Naive thymus-derived CD4-positive, alpha-beta T cell (primary cell): ENCODE measurements around the gene ASPSCR1. TPM values are rescaled to one million over a fixed set of nuclear protein-coding genes. Genes with fewer than 3 reads are reported as not detected.

Source experiments
- ATAC-seq: fragments of 150-1000 bp; cut with Tn5 transposase; 2 replicates; pipeline ENCODE4 v1.10.0; 2021; ENCODE audit warnings: mild to moderate bottlenecking, moderate library complexity
- CTCF ChIA-PET: fragments of 350-600 bp; sonication (Branson Sonifier 250); formaldehyde crosslinking; loops from one replicate; lab custom pipeline; 2021; ENCODE audit warnings: antibody characterized with exemption; lab: Charles Lee
- POLR2A ChIA-PET: fragments of 350-600 bp; sonication (Branson Sonifier 250); formaldehyde crosslinking; loops from one replicate; lab custom pipeline; 2021; ENCODE audit warnings: antibody characterized with exemption, inconsistent platforms; lab: Charles Lee
- DNase-seq, 9 donors: peaks; one replicate each; pipeline versions ENCODE4 v3.0.0 to v3.0.0-alpha.2; 2020 to 2022; ENCODE audit warnings: mixed read lengths in 1 of 9
- H3K27ac ChIP-seq: one replicate; pipeline ENCODE4 v1.7.0; 2013; ENCODE audit warnings: mild to moderate bottlenecking, low read depth, low read length, moderate library complexity
- H3K27me3 ChIP-seq, 2 donors: one replicate each; pipeline ENCODE4 v1.7.0; 2013; ENCODE audit warnings: low read length in 2 of 2, mild to moderate bottlenecking in 2 of 2, moderate library complexity in 2 of 2; ENCODE audit not compliant: control insufficient read depth in 2 of 2, insufficient read depth in 2 of 2
- H3K36me3 ChIP-seq, 3 experiments: 1 replicate in 2 of 3; 2 replicates in 1 of 3; pipeline ENCODE4 v1.7.0; 2013; ENCODE audit warnings: low read length in 3 of 3, mild to moderate bottlenecking in 3 of 3, moderate library complexity in 1 of 3; ENCODE audit not compliant: insufficient read depth in 3 of 3, control insufficient read depth in 2 of 3
- H3K4me1 ChIP-seq, 2 donors: one replicate each; pipeline ENCODE4 v1.7.0; 2013; ENCODE audit warnings: low read length in 2 of 2, mild to moderate bottlenecking in 2 of 2, moderate library complexity in 1 of 2; ENCODE audit not compliant: control insufficient read depth in 2 of 2, insufficient read depth in 2 of 2
- H3K4me3 ChIP-seq: 2 replicates; pipeline ENCODE4 v1.7.0; 2013; ENCODE audit warnings: mild to moderate bottlenecking, low read length
- H3K9me3 ChIP-seq, 3 experiments: 1 replicate in 2 of 3; 2 replicates in 1 of 3; pipeline ENCODE4 v1.7.0; 2013; ENCODE audit warnings: low read length in 3 of 3; ENCODE audit not compliant: control insufficient read depth in 2 of 3
- H3K27ac Mint-ChIP-seq, 9 donors: one replicate each; pipeline ENCODE4 v1.8.0; 2020 to 2022; ENCODE audit warnings: mixed read lengths in 9 of 9, mild to moderate bottlenecking in 8 of 9, moderate library complexity in 5 of 9, inconsistent platforms in 2 of 9
- H3K27me3 Mint-ChIP-seq, 5 donors: one replicate each; pipeline ENCODE4 v1.8.0; 2021 to 2022; ENCODE audit warnings: mixed read lengths in 5 of 5, mild to moderate bottlenecking in 1 of 5
- H3K36me3 Mint-ChIP-seq, 5 donors: one replicate each; pipeline ENCODE4 v1.8.0; 2020 to 2022; ENCODE audit warnings: mixed read lengths in 5 of 5, mild to moderate bottlenecking in 3 of 5, inconsistent platforms in 1 of 5
- H3K4me1 Mint-ChIP-seq, 7 donors: one replicate each; pipeline ENCODE4 v1.8.0; 2020 to 2022; ENCODE audit warnings: mixed read lengths in 7 of 7, mild to moderate bottlenecking in 3 of 7, inconsistent platforms in 1 of 7
- H3K4me3 Mint-ChIP-seq, 10 donors: one replicate each; pipeline ENCODE4 v1.8.0; 2020 to 2022; ENCODE audit warnings: mild to moderate bottlenecking in 10 of 10, mixed read lengths in 10 of 10, moderate library complexity in 6 of 10, inconsistent platforms in 2 of 10
- H3K9me3 Mint-ChIP-seq, 11 donors: one replicate each; pipeline ENCODE4 v1.8.0; 2020 to 2022; ENCODE audit warnings: mixed read lengths in 11 of 11, mild to moderate bottlenecking in 4 of 11, inconsistent platforms in 1 of 11, moderate library complexity in 1 of 11
- intact Hi-C, 2 donors: fragments of 100-400 bp; cut with micrococcal nuclease; formaldehyde crosslinking; loops; one replicate each; pipeline ENCODE4 v1.15.1; 2023
- polyA plus RNA-seq, 2 donors: library from polyadenylated mRNA; unstranded; fragments of 300-500 nt; fragmentation: Illumina TruSeq; gene quantifications; one replicate each; pipeline ENCODE4 v1.2.3, GENCODE V29; 2021
- total RNA-seq, 6 experiments: library from RNA in 5 of 6; stranded (reverse) in 5 of 6; gene quantifications; 1 replicate in 5 of 6; 2 replicates in 1 of 6; pipeline ENCODE4 v1.2.3 and lab custom pipeline; 2021 to 2026

Gene ASPSCR1
- total and polyA plus RNA-seq, 7 experiments from 2014 or later, result 24.2 to 46.7 (median 38.0) TPM

GRCh38 chr17:82007495-82008257 lies 30.2 kb downstream of the ASPSCR1 start:
- no peak overlapping the region for H3K27ac Mint-ChIP-seq

DNA sequence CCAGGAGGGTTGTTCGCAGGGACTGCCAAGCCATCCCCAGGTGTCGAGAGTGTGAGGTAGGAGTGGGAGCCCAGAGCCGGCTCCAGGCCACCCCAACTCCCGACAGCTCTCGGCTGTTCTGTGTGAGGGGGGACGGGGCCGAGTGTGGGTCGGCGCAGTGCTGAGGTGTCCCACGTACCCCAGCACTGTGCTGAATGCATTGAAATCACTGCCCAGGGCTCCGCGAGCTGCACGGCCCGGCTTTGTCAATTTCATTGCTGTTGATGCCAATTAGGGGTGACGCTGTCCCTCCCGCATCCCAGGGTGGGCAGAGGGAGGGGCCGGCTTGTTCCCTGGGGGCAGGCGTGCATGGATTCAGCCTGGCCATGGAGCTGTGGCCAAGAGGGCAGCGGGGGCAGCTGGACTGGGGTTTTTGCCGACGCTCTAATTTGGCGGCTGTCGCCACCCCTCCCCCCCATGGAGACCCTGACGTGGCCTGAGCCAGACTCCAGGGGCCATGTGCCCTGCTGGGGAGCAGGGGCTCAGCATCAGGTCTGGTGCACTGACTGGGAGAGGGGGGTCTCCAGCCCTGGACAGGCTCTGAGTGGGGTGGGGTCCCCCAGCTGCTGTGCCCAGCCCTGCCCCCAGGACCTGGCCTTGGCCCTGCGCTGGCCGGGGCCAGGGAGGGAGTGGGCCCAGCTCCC lies 31.0 kb downstream of the ASPSCR1 start:
- no peak for DNase-seq
- Mint-ChIP-seq H3K27me3 (no peaks in the 10 kb centered on the region), H3K4me3 (no peak overlapping the region), H3K4me1 (peaks cover 0 to 3% (median 0%) of the 10 kb centered on the region in 7 donors), H3K9me3 (no peaks in the 10 kb centered on the region), H3K27ac (no peak overlapping the region), H3K36me3 (no peaks in the 10 kb centered on the region)
- Histone ChIP-seq H3K27me3 (no peaks in the 10 kb centered on the region), H3K36me3 (peaks cover 0 to 10% (median 0%) of the 10 kb centered on the region in 3 experiments), H3K4me1 (no peaks in the 10 kb centered on the region), H3K27ac (no peak overlapping the region), H3K4me3 (no peak overlapping the region), H3K9me3 (no peaks in the 10 kb centered on the region)
- ChIA-PET CTCF (no interaction called here), POLR2A (interaction anchor here (0.5 to 0.7 kb wide), 2 partner anchors 11 to 145 kb away, joined by 3 read pairs; no protein-coding TSS in a partner anchor)
- ATAC-seq, result no peak
- intact Hi-C loops, result no loop called here

More at GRCh38 chr17:82007495-82008257, 30.2 kb downstream of the ASPSCR1 start:
- Mint-ChIP-seq H3K4me1 (peaks cover 0 to 3% (median 0%) of the 10 kb centered on the region in 7 donors), H3K9me3 (no peaks in the 10 kb centered on the region), H3K36me3 (no peaks in the 10 kb centered on the region), H3K27me3 (no peaks in the 10 kb centered on the region), H3K4me3 (no peak overlapping the region)
- peaks cover 0 to 10% (median 0%) of the 10 kb centered on the region in 3 experiments for H3K36me3 ChIP-seq
- H3K4me1 ChIP-seq, result no peaks in the 10 kb centered on the region
- ATAC-seq (no peak), DNase-seq (no peak)
- intact Hi-C loops, result no loop called here
- no peak overlapping the region for H3K27ac ChIP-seq
- CTCF ChIA-PET, result no interaction called here
- H3K9me3 ChIP-seq, result no peaks in the 10 kb centered on the region
- H3K27me3 ChIP-seq, result no peaks in the 10 kb centered on the region
- POLR2A ChIA-PET, result no interaction called here
- no peak overlapping the region for H3K4me3 ChIP-seq

GRCh38 chr17:82008941-82009405 lies 31.5 kb downstream of the ASPSCR1 start:
- Mint-ChIP-seq H3K4me3 (no peak overlapping the region), H3K9me3 (no peaks in the 10 kb centered on the region), H3K27ac (no peak overlapping the region), H3K36me3 (no peaks in the 10 kb centered on the region), H3K4me1 (peaks cover 0 to 3% (median 0%) of the 10 kb centered on the region in 7 donors), H3K27me3 (no peaks in the 10 kb centered on the region)
- intact Hi-C loops, result no loop called here
- Histone ChIP-seq H3K4me3 (no peak overlapping the region), H3K27ac (no peak overlapping the region), H3K9me3 (no peaks in the 10 kb centered on the region), H3K27me3 (no peaks in the 10 kb centered on the region), H3K4me1 (no peaks in the 10 kb centered on the region), H3K36me3 (peaks cover 0 to 10% (median 0%) of the 10 kb centered on the region in 3 experiments)
- CTCF ChIA-PET, result no interaction called here
- ATAC-seq (no peak), DNase-seq (no peak)
- POLR2A ChIA-PET, result interaction anchor here (0.5 to 0.7 kb wide), 2 partner anchors 12 to 145 kb away, joined by 3 read pairs; no protein-coding TSS in a partner anchor

DNA sequence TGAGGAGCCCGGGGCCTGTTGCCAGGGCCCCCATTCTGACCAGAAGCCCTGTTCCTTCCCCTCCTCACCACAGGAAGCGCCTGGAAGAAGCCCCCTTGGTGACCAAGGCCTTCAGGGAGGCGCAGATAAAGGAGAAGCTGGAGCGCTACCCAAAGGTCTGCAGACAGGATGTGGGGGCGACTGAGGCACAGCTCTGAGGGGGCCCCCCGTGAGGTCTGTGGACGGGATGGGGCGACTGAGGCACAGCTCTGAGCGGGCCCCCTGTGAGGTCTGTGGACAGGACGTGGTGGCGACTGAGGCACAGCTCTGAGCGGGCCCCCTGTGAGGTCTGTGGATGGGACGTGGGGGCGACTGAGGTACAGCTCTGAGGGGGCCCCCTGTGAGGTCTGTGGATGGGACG lies 32.0 kb downstream of the ASPSCR1 start:
- intact Hi-C loops, result no loop called here
- CTCF ChIA-PET, result no interaction called here
- Histone ChIP-seq H3K4me1 (no peaks in the 10 kb centered on the region), H3K36me3 (peaks cover 0 to 10% (median 0%) of the 10 kb centered on the region in 3 experiments), H3K27me3 (no peaks in the 10 kb centered on the region), H3K4me3 (no peak overlapping the region), H3K9me3 (no peaks in the 10 kb centered on the region), H3K27ac (no peak overlapping the region)
- H3K36me3 Mint-ChIP-seq, result no peaks in the 10 kb centered on the region
- H3K27ac Mint-ChIP-seq, result no peak overlapping the region
- DNase-seq (no peak), ATAC-seq (no peak)
- no peaks in the 10 kb centered on the region for H3K27me3 Mint-ChIP-seq
- peaks cover 0 to 3% (median 0%) of the 10 kb centered on the region in 7 donors for H3K4me1 Mint-ChIP-seq
- no peaks in the 10 kb centered on the region for H3K9me3 Mint-ChIP-seq
- POLR2A ChIA-PET, result interaction anchor here (0.5 kb wide), 1 partner anchor 12 kb away, joined by 3 read pairs; no protein-coding TSS in a partner anchor
- H3K4me3 Mint-ChIP-seq, result no peak overlapping the region

DNA sequence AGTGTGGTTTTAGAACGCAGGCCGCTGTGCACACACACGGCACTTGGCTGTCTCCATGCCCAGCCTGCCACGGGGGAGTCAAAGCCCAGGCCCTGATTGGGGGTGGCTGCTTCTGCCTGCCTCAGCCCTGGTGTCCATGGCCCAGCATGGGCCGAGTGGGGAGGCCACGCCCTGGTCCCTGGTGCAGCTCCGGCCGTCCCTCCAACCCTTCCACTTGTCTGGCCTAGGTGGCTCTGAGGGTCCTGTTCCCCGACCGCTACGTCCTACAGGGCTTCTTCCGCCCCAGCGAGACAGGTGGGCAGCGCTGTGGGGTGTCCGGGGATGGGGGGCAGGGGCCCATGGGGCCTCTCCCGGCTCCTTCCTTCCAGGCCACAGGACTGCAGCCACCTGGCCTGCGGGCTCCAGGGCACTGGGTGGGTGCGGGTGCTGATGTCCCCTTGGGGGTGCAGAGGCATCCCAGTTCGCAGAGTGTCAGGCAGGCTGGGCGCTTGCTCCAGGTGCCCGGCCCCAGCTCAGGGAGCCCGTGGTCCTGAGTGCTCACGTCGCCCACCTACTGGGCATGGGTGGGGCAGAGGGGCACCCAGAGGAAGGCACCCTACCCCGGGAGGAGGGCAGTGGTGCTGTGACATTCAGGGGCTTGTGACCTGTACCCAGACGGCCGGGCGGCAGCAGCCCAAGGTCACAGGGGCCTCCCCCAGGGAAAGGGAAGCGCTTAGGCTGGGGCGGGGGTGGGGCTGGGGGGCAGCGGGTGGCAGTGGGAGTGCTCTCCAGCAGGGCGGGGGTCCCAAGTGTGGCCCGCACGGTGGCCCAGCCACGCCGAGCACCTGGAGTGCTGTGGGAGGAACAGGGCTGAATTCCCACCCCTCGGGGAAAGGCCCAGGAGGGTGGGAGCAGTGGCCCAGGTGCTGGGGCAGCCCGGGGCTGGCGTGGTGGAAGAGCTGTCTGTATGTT lies 33.4 kb downstream of the ASPSCR1 start:
- Mint-ChIP-seq H3K36me3 (no peaks in the 10 kb centered on the region), H3K27me3 (no peaks in the 10 kb centered on the region), H3K27ac (no peak overlapping the region), H3K4me3 (no peak overlapping the region), H3K9me3 (no peaks in the 10 kb centered on the region), H3K4me1 (peaks cover 0 to 3% (median 0%) of the 10 kb centered on the region in 7 donors)
- intact Hi-C loops, result no loop called here
- Histone ChIP-seq H3K4me3 (no peak overlapping the region), H3K27me3 (no peaks in the 10 kb centered on the region), H3K9me3 (no peaks in the 10 kb centered on the region), H3K27ac (no peak overlapping the region), H3K4me1 (no peaks in the 10 kb centered on the region), H3K36me3 (peaks cover 0 to 10% (median 0%) of the 10 kb centered on the region in 3 experiments)
- DNase-seq, result no peak
- CTCF ChIA-PET, result no interaction called here
- POLR2A ChIA-PET, result interaction anchor here (0.8 kb wide), 1 partner anchor 286 kb away, joined by 3 read pairs; no protein-coding TSS in a partner anchor
- no peak for ATAC-seq

- H3K27ac ChIP-seq, result no peak overlapping the region
- Mint-ChIP-seq H3K4me3 (no peak overlapping the region), H3K27me3 (no peaks in the 10 kb centered on the region), H3K36me3 (no peaks in the 10 kb centered on the region), H3K9me3 (no peaks in the 10 kb centered on the region), H3K27ac (no peak overlapping the region), H3K4me1 (no peaks in the 10 kb centered on the region)
- intact Hi-C loops, result no loop called here
- DNase-seq, result no peak
- ChIA-PET CTCF (no interaction called here), POLR2A (interaction anchor here (0.8 kb wide), 1 partner anchor 285 kb away, joined by 3 read pairs; no protein-coding TSS in a partner anchor)
- peaks cover 0 to 10% (median 0%) of the 10 kb centered on the region in 3 experiments for H3K36me3 ChIP-seq
- H3K4me3 ChIP-seq, result no peak overlapping the region
- ATAC-seq, result no peak
- no peaks in the 10 kb centered on the region for H3K9me3 ChIP-seq
- H3K4me1 ChIP-seq, result no peaks in the 10 kb centered on the region
- H3K27me3 ChIP-seq, result no peaks in the 10 kb centered on the region
Measured at GRCh38 chr17:82011617-82012187, 34.3 kb downstream of the ASPSCR1 start.
